Neural cell (in vitro differentiated cells): Measurements from ENCODE around the gene GTF2I.
"Not testable (repeated sequence)": the region's sequence is repeated elsewhere in the genome, so short reads cannot be mapped to it uniquely, and the experiment has no call there.

ENCODE experiments used
- EP300 ChIP-seq: fragments of 450-650 bp; conservative IDR thresholded peaks from 2 replicates; pipeline ENCODE4 v1.6.1; 2014; ENCODE audit warnings: antibody characterized with exemption, mild to moderate bottlenecking, moderate library complexity; ENCODE audit not compliant: poor library complexity, severe bottlenecking
- EZH2 ChIP-seq: fragments of 200-600, 300-800 bp; shearing (Covaris generic), sonication (generic); IDR thresholded peaks from 2 replicates; pipeline ENCODE4 v1.6.1; 2014; ENCODE audit warnings: antibody characterized with exemption, low read length, borderline replicate concordance, mild to moderate bottlenecking; ENCODE audit not compliant: insufficient read depth, poor library complexity, severe bottlenecking
- MXI1 ChIP-seq: fragments of 450-650 bp; conservative IDR thresholded peaks from 2 replicates; pipeline ENCODE4 v1.6.1; 2014; ENCODE audit warnings: antibody characterized with exemption, mild to moderate bottlenecking; ENCODE audit not compliant: poor library complexity, severe bottlenecking
- POLR2AphosphoS5 ChIP-seq: IDR thresholded peaks from 2 replicates; pipeline ENCODE4 v1.6.1; 2012
- RAD21 ChIP-seq: fragments of 450-650 bp; conservative IDR thresholded peaks from 2 replicates; pipeline ENCODE4 v1.6.1; 2014; ENCODE audit warnings: antibody characterized with exemption, mild to moderate bottlenecking, moderate library complexity
- TF ChIP-seq, protein P1 (sequence below): fragments of 450-650 bp; IDR thresholded peaks from 2 replicates; pipeline ENCODE4 v1.5.1; 2014; ENCODE audit warnings: antibody characterized with exemption, mild to moderate bottlenecking, moderate library complexity; ENCODE audit not compliant: poor library complexity, severe bottlenecking

DNA sequence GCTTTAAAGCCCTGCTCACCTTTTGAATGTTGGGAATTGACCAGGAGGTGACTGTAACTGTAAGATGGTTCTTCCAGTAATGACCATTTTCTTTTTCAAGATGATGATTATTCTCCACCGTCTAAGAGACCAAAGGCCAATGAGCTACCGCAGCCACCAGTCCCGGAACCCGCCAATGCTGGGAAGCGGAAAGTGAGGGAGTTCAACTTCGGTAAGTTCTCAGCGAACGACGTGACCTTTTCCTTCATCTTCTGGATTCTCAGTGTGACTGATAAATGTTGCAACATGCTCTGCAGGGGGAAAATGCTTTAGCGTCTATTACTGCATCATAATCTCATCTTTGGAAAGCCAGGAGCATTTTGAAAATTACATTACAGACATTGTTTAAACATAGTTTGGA lies 71.2 kb downstream of the GTF2I start:
- TF ChIP-seq, protein P1, sequence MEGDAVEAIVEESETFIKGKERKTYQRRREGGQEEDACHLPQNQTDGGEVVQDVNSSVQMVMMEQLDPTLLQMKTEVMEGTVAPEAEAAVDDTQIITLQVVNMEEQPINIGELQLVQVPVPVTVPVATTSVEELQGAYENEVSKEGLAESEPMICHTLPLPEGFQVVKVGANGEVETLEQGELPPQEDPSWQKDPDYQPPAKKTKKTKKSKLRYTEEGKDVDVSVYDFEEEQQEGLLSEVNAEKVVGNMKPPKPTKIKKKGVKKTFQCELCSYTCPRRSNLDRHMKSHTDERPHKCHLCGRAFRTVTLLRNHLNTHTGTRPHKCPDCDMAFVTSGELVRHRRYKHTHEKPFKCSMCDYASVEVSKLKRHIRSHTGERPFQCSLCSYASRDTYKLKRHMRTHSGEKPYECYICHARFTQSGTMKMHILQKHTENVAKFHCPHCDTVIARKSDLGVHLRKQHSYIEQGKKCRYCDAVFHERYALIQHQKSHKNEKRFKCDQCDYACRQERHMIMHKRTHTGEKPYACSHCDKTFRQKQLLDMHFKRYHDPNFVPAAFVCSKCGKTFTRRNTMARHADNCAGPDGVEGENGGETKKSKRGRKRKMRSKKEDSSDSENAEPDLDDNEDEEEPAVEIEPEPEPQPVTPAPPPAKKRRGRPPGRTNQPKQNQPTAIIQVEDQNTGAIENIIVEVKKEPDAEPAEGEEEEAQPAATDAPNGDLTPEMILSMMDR, result not testable (repeated sequence)
- TF ChIP-seq EZH2, POLR2AphosphoS5, RAD21, EP300, MXI1: not testable (repeated sequence)
